ENCODE measurements around the gene GPC6. TPM values are rescaled to one million over a fixed set of nuclear protein-coding genes. Genes with fewer than 3 reads are reported as not detected.

Gene GPC6
- total and polyA plus RNA-seq, 4 donors = 5.9 to 29.1 (median 18.2) TPM

GRCh38 chr13:93818345-93818744 is 591.7 kb downstream of the GPC6 start:
- WGBS = 92% methylated on average over 3 of the region's 3 CpGs
- H3K27me3 ChIP-seq (ENCODE audit: control insufficient read depth in 4 of 4, insufficient read depth in 4 of 4, low read length in 3 of 4) = no peaks in the 10 kb centered on the region
- TF ChIP-seq GABPA (IDR thresholded peaks at IDR 0.05 in 1 of 2, conservative IDR thresholded peaks at IDR 0.05 in 1 of 2) = no peak
- no peak for TF ChIP-seq FOXA2 (IDR thresholded peaks at IDR 0.05)
- TF ChIP-seq HNF4A (conservative IDR thresholded peaks at IDR 0.05) = no peak
- TF ChIP-seq RAD21 (IDR thresholded peaks at IDR 0.05) = no peak
- TF ChIP-seq SP1 (IDR thresholded peaks at IDR 0.05) = no peak
- no peak for TF ChIP-seq RXRA (IDR thresholded peaks at IDR 0.05)
- TF ChIP-seq JUND (IDR thresholded peaks at IDR 0.05) = no peak
- TF ChIP-seq CTCF (IDR thresholded peaks at IDR 0.05; ENCODE audit: low read depth, low read length, missing input control) = no peak
- TF ChIP-seq, protein P1, sequence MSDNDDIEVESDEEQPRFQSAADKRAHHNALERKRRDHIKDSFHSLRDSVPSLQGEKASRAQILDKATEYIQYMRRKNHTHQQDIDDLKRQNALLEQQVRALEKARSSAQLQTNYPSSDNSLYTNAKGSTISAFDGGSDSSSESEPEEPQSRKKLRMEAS (IDR thresholded peaks at IDR 0.05) = no peak
- no peak for TF ChIP-seq FOXA1 (IDR thresholded peaks at IDR 0.05)
- no peak for TF ChIP-seq EGR1 (IDR thresholded peaks at IDR 0.05; ENCODE audit: low read depth in 2 of 2)
- TF ChIP-seq HNF4G (IDR thresholded peaks at IDR 0.05) = no peak
- TF ChIP-seq ATF3 (IDR thresholded peaks at IDR 0.05) = no peak
- TF ChIP-seq, protein P2, sequence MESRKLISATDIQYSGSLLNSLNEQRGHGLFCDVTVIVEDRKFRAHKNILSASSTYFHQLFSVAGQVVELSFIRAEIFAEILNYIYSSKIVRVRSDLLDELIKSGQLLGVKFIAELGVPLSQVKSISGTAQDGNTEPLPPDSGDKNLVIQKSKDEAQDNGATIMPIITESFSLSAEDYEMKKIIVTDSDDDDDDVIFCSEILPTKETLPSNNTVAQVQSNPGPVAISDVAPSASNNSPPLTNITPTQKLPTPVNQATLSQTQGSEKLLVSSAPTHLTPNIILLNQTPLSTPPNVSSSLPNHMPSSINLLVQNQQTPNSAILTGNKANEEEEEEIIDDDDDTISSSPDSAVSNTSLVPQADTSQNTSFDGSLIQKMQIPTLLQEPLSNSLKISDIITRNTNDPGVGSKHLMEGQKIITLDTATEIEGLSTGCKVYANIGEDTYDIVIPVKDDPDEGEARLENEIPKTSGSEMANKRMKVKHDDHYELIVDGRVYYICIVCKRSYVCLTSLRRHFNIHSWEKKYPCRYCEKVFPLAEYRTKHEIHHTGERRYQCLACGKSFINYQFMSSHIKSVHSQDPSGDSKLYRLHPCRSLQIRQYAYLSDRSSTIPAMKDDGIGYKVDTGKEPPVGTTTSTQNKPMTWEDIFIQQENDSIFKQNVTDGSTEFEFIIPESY (IDR thresholded peaks at IDR 0.05) = no peak
- no peak for TF ChIP-seq NR2F2 (IDR thresholded peaks at IDR 0.05)
- TF ChIP-seq YY1 (IDR thresholded peaks at IDR 0.05) = no peak
- no peak for TF ChIP-seq TAF1 (conservative IDR thresholded peaks at IDR 0.05)
- no peak for TF ChIP-seq REST (IDR thresholded peaks at IDR 0.05)
- H3K36me3 ChIP-seq (ENCODE audit: control insufficient read depth in 4 of 4, insufficient read depth in 3 of 4, low read depth in 1 of 4, low read length in 3 of 4) = no peaks in the 10 kb centered on the region
- no peak overlapping the region for H3K4me3 ChIP-seq (ENCODE audit: low read depth in 1 of 3, low read length in 3 of 3)
- no peaks in the 10 kb centered on the region for H3K9me3 ChIP-seq (ENCODE audit: control insufficient read depth in 4 of 4, low read length in 3 of 4)
- H3K4me1 ChIP-seq (ENCODE audit: control insufficient read depth in 4 of 4, insufficient read depth in 4 of 4, low read length in 3 of 4) = no peaks in the 10 kb centered on the region
- no peak overlapping the region for H3K9ac ChIP-seq (ENCODE audit: low read depth in 1 of 2, low read length in 2 of 2)
- DNase-seq (ENCODE audit: low spot score) = no peak
- no peak overlapping the region for H3K27ac ChIP-seq (ENCODE audit: low read depth in 1 of 2, low read length in 2 of 2)

Data from liver (tissue), 9 donors.